ENCODE data around the gene SCFD2.

GRCh38 chr4:52856801-52857200, 509.1 kb downstream of the SCFD2 start:
- TF ChIP-seq EZH2phosphoT487 (IDR thresholded peaks at IDR 0.05; ENCODE audit: insufficient read depth, low read depth): no peak
- no peak for TF ChIP-seq EZH2 (IDR thresholded peaks at IDR 0.05; ENCODE audit: insufficient read depth, poor library complexity, severe bottlenecking)
